ENCODE data around the gene ITGAV.

The ITGAV gene

GRCh38 chr2:186718903-186719302 lies 129.0 kb downstream of the ITGAV start:
- H2BK120ac ChIP-seq (ENCODE audit: insufficient read depth, low read length, poor library complexity) = no peak overlapping the region
- H3K36me3 ChIP-seq (ENCODE audit: control insufficient read depth in 1 of 2, insufficient read depth in 2 of 2, low read length in 2 of 2) = no peaks in the 10 kb centered on the region
- no peak overlapping the region for H2BK12ac ChIP-seq (ENCODE audit: low read length)
- H3K27ac ChIP-seq (ENCODE audit: low read depth, low read length) = no peak overlapping the region
- H2AFZ ChIP-seq (ENCODE audit: insufficient read depth, low read length, poor library complexity) = no peak overlapping the region
- no peak overlapping the region for H3K4ac ChIP-seq (ENCODE audit: low read depth, low read length)
- no peaks in the 10 kb centered on the region for H3K4me1 ChIP-seq (ENCODE audit: control insufficient read depth in 1 of 2, insufficient read depth in 2 of 2, low read length in 2 of 2)
- no peak overlapping the region for H3K14ac ChIP-seq (ENCODE audit: low read length)
- no peak overlapping the region for H2AK5ac ChIP-seq (ENCODE audit: low read length)
- H3K4me3 ChIP-seq (ENCODE audit: low read depth, low read length) = no peak overlapping the region
- H3K79me2 ChIP-seq (ENCODE audit: control insufficient read depth, insufficient read depth, low read length, poor library complexity) = no peaks in the 10 kb centered on the region
- H3K27me3 ChIP-seq (ENCODE audit: insufficient read depth, low read length) = no peaks in the 10 kb centered on the region
- H4K12ac ChIP-seq (ENCODE audit: low read depth, low read length) = no peak overlapping the region
- H3K9me3 ChIP-seq (ENCODE audit: insufficient read depth, low read depth, low read length) = no peaks in the 10 kb centered on the region
- no peak overlapping the region for H4K91ac ChIP-seq (ENCODE audit: low read depth, low read length)
- H4K8ac ChIP-seq (ENCODE audit: low read depth, low read length) = no peak overlapping the region
- no peaks in the 10 kb centered on the region for H3K79me1 ChIP-seq (ENCODE audit: low read length)
- no peak overlapping the region for H3K18ac ChIP-seq (ENCODE audit: low read length)
- no peak overlapping the region for H3K23ac ChIP-seq (ENCODE audit: low read length)
- no peak for DNase-seq
- H3K4me2 ChIP-seq (ENCODE audit: low read length) = no peak overlapping the region
- no peak overlapping the region for H2BK5ac ChIP-seq (ENCODE audit: low read depth, low read length, poor library complexity)
- no CpG with 5 or more reads among the region's 4 CpGs for WGBS (ENCODE audit: extremely low coverage, insufficient coverage, insufficient read length)
- H3K9ac ChIP-seq (ENCODE audit: low read length) = no peak overlapping the region

- Histone ChIP-seq H3K4me3 (ENCODE audit: low read depth, low read length) (no peak overlapping the region), H2BK120ac (ENCODE audit: insufficient read depth, low read length, poor library complexity) (no peak overlapping the region), H4K91ac (ENCODE audit: low read depth, low read length) (no peak overlapping the region), H2AFZ (ENCODE audit: insufficient read depth, low read length, poor library complexity) (no peak overlapping the region), H4K8ac (ENCODE audit: low read depth, low read length) (no peak overlapping the region), H3K14ac (ENCODE audit: low read length) (no peak overlapping the region), H3K79me1 (ENCODE audit: low read length) (no peaks in the 10 kb centered on the region), H2AK5ac (ENCODE audit: low read length) (no peak overlapping the region), H3K23ac (ENCODE audit: low read length) (no peak overlapping the region), H3K79me2 (ENCODE audit: control insufficient read depth, insufficient read depth, low read length, poor library complexity) (no peaks in the 10 kb centered on the region), H2BK12ac (ENCODE audit: low read length) (no peak overlapping the region), H3K4me2 (ENCODE audit: low read length) (no peak overlapping the region), H3K36me3 (ENCODE audit: control insufficient read depth in 1 of 2, insufficient read depth in 2 of 2, low read length in 2 of 2) (no peaks in the 10 kb centered on the region), H3K18ac (ENCODE audit: low read length) (no peak overlapping the region), H2BK5ac (ENCODE audit: low read depth, low read length, poor library complexity) (no peak overlapping the region), H4K12ac (ENCODE audit: low read depth, low read length) (no peak overlapping the region), H3K9me3 (ENCODE audit: insufficient read depth, low read depth, low read length) (no peaks in the 10 kb centered on the region), H3K27ac (ENCODE audit: low read depth, low read length) (no peak overlapping the region), H3K9ac (ENCODE audit: low read length) (no peak overlapping the region), H3K4ac (ENCODE audit: low read depth, low read length) (no peak overlapping the region), H3K27me3 (ENCODE audit: insufficient read depth, low read length) (no peaks in the 10 kb centered on the region), H3K4me1 (ENCODE audit: control insufficient read depth in 1 of 2, insufficient read depth in 2 of 2, low read length in 2 of 2) (no peaks in the 10 kb centered on the region)
- DNase-seq = no peak
Measured at GRCh38 chr2:186721956-186722355, 132.1 kb downstream of the ITGAV start.

DNA sequence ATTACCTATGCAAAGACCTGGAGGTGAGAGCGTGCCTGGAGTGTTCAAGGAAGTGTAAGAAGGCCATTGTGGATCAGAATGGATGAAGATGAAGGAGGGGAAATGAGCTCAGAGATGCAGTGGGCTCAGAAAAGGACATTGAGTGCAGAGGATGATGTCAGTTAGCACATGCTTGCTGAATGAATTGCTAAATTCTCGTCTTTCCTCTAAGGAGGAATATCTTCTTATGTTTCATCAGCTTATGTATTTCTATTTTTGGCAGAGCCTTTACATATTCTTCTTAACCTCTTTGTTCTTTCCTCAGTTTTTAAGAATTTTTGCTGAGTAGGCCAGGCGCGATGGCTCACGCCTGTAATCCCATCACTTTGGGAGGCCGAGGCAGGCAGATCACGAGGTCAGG lies 134.9 kb downstream of the ITGAV start:
- H3K79me2 ChIP-seq (ENCODE audit: control insufficient read depth, insufficient read depth, low read length, poor library complexity) = no peaks in the 10 kb centered on the region

DNA sequence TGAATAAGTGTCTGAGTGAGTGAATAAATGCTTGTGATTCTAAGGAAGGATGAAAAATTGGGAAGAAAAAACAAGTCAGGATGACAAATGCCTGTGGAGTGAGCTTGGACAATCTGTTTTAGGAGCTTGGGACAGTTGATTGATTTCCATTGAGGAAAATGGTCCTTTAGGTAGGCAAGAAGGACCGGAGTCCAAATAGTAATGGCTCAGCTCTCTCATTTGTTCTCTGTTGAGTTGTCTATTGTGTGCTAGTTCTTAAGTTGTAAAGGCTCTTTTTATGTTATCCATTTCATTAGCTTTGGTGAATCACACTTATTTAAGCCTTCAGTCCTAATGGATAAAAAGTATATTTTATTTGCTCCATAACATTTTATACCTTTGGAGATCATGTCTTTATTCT lies 135.9 kb downstream of the ITGAV start:
- H3K27ac ChIP-seq (ENCODE audit: low read depth, low read length) = no peak overlapping the region
- no peak overlapping the region for H2AFZ ChIP-seq (ENCODE audit: insufficient read depth, low read length, poor library complexity)
- no peak overlapping the region for H3K4ac ChIP-seq (ENCODE audit: low read depth, low read length)
- no peaks in the 10 kb centered on the region for H3K79me1 ChIP-seq (ENCODE audit: low read length)
- H3K79me2 ChIP-seq (ENCODE audit: control insufficient read depth, insufficient read depth, low read length, poor library complexity) = no peaks in the 10 kb centered on the region
- H3K36me3 ChIP-seq (ENCODE audit: control insufficient read depth in 1 of 2, insufficient read depth in 2 of 2, low read length in 2 of 2) = no peaks in the 10 kb centered on the region
- H3K9ac ChIP-seq (ENCODE audit: low read length) = no peak overlapping the region
- H3K9me3 ChIP-seq (ENCODE audit: insufficient read depth, low read depth, low read length) = no peaks in the 10 kb centered on the region
- H3K18ac ChIP-seq (ENCODE audit: low read length) = no peak overlapping the region
- no peak overlapping the region for H4K8ac ChIP-seq (ENCODE audit: low read depth, low read length)
- H2BK5ac ChIP-seq (ENCODE audit: low read depth, low read length, poor library complexity) = no peak overlapping the region
- WGBS (ENCODE audit: extremely low coverage, insufficient coverage, insufficient read length) = no CpG with 5 or more reads among the region's 1 CpG
- H3K4me3 ChIP-seq (ENCODE audit: low read depth, low read length) = no peak overlapping the region
- H2AK5ac ChIP-seq (ENCODE audit: low read length) = no peak overlapping the region
- no peak overlapping the region for H3K14ac ChIP-seq (ENCODE audit: low read length)
- no peak overlapping the region for H3K23ac ChIP-seq (ENCODE audit: low read length)
- H4K91ac ChIP-seq (ENCODE audit: low read depth, low read length) = no peak overlapping the region
- H3K27me3 ChIP-seq (ENCODE audit: insufficient read depth, low read length) = no peaks in the 10 kb centered on the region
- no peak overlapping the region for H2BK120ac ChIP-seq (ENCODE audit: insufficient read depth, low read length, poor library complexity)
- no peak overlapping the region for H3K4me2 ChIP-seq (ENCODE audit: low read length)
- no peak overlapping the region for H4K12ac ChIP-seq (ENCODE audit: low read depth, low read length)
- H2BK12ac ChIP-seq (ENCODE audit: low read length) = no peak overlapping the region
- DNase-seq = no peak
- no peaks in the 10 kb centered on the region for H3K4me1 ChIP-seq (ENCODE audit: control insufficient read depth in 1 of 2, insufficient read depth in 2 of 2, low read length in 2 of 2)

More for the DNA sequence above, 134.9 kb downstream of the ITGAV start:
- Histone ChIP-seq H2BK12ac (ENCODE audit: low read length) (no peak overlapping the region), H3K27ac (ENCODE audit: low read depth, low read length) (no peak overlapping the region), H3K4me1 (ENCODE audit: control insufficient read depth in 1 of 2, insufficient read depth in 2 of 2, low read length in 2 of 2) (no peaks in the 10 kb centered on the region), H3K27me3 (ENCODE audit: insufficient read depth, low read length) (no peaks in the 10 kb centered on the region), H3K23ac (ENCODE audit: low read length) (no peak overlapping the region), H3K9ac (ENCODE audit: low read length) (no peak overlapping the region), H4K8ac (ENCODE audit: low read depth, low read length) (no peak overlapping the region), H3K18ac (ENCODE audit: low read length) (no peak overlapping the region), H2BK5ac (ENCODE audit: low read depth, low read length, poor library complexity) (no peak overlapping the region), H3K4me3 (ENCODE audit: low read depth, low read length) (no peak overlapping the region), H3K9me3 (ENCODE audit: insufficient read depth, low read depth, low read length) (no peaks in the 10 kb centered on the region), H3K4me2 (ENCODE audit: low read length) (no peak overlapping the region), H4K91ac (ENCODE audit: low read depth, low read length) (no peak overlapping the region), H2AFZ (ENCODE audit: insufficient read depth, low read length, poor library complexity) (no peak overlapping the region), H4K12ac (ENCODE audit: low read depth, low read length) (no peak overlapping the region), H3K36me3 (ENCODE audit: control insufficient read depth in 1 of 2, insufficient read depth in 2 of 2, low read length in 2 of 2) (no peaks in the 10 kb centered on the region), H3K14ac (ENCODE audit: low read length) (no peak overlapping the region), H3K79me1 (ENCODE audit: low read length) (no peaks in the 10 kb centered on the region), H2BK120ac (ENCODE audit: insufficient read depth, low read length, poor library complexity) (no peak overlapping the region), H2AK5ac (ENCODE audit: low read length) (no peak overlapping the region), H3K4ac (ENCODE audit: low read depth, low read length) (no peak overlapping the region)
- DNase-seq = no peak
- no CpG with 5 or more reads among the region's 7 CpGs for WGBS (ENCODE audit: extremely low coverage, insufficient coverage, insufficient read length)
